Measurements from ENCODE around the gene CACNA1H.

Gene CACNA1H

DNA sequence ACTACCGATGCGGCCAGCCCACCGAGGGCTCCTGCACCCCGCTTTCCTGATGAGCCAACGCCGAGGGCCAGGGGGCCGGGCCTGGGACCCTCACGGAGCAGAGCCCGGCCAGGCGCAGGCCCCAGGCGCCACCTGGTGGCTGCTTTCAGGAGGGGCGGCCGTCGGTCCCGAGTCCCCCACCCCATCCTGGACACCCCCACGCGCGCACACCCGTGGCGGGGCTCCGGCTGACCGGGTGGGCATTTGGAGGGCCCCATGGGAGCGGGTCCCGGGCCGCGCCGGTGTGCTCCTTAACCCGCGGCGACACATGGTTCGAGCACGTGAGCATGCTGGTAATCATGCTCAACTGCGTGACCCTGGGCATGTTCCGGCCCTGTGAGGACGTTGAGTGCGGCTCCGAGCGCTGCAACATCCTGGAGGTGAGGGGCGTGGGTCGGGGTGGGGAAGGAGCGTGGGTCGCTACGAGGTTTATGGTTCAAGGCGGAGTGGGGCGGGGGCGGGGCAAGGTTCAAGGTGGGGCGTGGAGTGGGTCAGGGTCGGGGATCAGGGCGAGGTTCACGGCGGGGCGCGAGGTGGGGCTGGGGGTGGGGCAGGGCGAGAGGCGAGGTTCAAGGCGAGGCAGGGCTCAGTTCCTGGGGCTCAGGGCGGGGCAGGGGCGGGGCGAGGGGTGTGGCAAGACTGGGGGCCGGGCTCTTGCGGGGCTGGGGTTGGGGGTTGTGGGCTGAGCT lies 41.9 kb downstream of the CACNA1H start:
- Histone ChIP-seq H3F3A (ENCODE audit: control insufficient read depth, insufficient read depth) (no peaks in the 10 kb centered on the region), H3K9me2 (replicated peaks; ENCODE audit: control insufficient read depth, low read length) (no peaks in the 10 kb centered on the region), H3K9me3 (ENCODE audit: control insufficient read depth, insufficient read depth, low read length) (no peaks in the 10 kb centered on the region), H3K27me3 (ENCODE audit: control insufficient read depth, low read length) (no peaks in the 10 kb centered on the region), H3K4me1 (ENCODE audit: control insufficient read depth, low read length) (no peaks in the 10 kb centered on the region), H3K4me2 (ENCODE audit: low read length) (no peak overlapping the region), H3K79me2 (ENCODE audit: control insufficient read depth, low read length) (no peaks in the 10 kb centered on the region), H4K20me1 (ENCODE audit: control insufficient read depth, insufficient read depth, low read depth, low read length) (no peaks in the 10 kb centered on the region), H3K4me3 (ENCODE audit: low read length) (no peak overlapping the region), H3K27ac (ENCODE audit: low read depth, low read length) (no peak overlapping the region), H3K36me3 (ENCODE audit: control insufficient read depth, low read length) (no peaks in the 10 kb centered on the region)
- TF ChIP-seq, protein P1, sequence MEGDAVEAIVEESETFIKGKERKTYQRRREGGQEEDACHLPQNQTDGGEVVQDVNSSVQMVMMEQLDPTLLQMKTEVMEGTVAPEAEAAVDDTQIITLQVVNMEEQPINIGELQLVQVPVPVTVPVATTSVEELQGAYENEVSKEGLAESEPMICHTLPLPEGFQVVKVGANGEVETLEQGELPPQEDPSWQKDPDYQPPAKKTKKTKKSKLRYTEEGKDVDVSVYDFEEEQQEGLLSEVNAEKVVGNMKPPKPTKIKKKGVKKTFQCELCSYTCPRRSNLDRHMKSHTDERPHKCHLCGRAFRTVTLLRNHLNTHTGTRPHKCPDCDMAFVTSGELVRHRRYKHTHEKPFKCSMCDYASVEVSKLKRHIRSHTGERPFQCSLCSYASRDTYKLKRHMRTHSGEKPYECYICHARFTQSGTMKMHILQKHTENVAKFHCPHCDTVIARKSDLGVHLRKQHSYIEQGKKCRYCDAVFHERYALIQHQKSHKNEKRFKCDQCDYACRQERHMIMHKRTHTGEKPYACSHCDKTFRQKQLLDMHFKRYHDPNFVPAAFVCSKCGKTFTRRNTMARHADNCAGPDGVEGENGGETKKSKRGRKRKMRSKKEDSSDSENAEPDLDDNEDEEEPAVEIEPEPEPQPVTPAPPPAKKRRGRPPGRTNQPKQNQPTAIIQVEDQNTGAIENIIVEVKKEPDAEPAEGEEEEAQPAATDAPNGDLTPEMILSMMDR (IDR thresholded peaks at IDR 0.05; ENCODE audit: low read depth, low read length, poor library complexity, severe bottlenecking) = peak; percentile 87
- TF ChIP-seq EZH2phosphoT487 (IDR thresholded peaks at IDR 0.05; ENCODE audit: borderline replicate concordance, low read length) = no peak

DNA sequence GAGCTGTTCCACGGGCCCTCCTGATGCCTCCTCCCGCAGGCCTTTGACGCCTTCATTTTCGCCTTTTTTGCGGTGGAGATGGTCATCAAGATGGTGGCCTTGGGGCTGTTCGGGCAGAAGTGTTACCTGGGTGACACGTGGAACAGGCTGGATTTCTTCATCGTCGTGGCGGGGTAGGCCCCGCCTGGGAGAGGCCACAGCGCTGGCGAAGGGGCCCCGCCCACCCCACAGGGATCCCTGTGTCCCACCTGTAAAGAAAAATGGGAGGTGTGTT lies 42.4 kb downstream of the CACNA1H start:
- H3K9me3 ChIP-seq (ENCODE audit: control insufficient read depth, insufficient read depth, low read length) = no peaks in the 10 kb centered on the region
- no peaks in the 10 kb centered on the region for H3K36me3 ChIP-seq (ENCODE audit: control insufficient read depth, low read length)
- H3K27me3 ChIP-seq (ENCODE audit: control insufficient read depth, low read length) = no peaks in the 10 kb centered on the region
- H3K9me2 ChIP-seq (replicated peaks; ENCODE audit: control insufficient read depth, low read length) = no peaks in the 10 kb centered on the region
- H3K27ac ChIP-seq (ENCODE audit: low read depth, low read length) = no peak overlapping the region
- TF ChIP-seq EZH2phosphoT487 (IDR thresholded peaks at IDR 0.05; ENCODE audit: borderline replicate concordance, low read length) = no peak
- H3K4me1 ChIP-seq (ENCODE audit: control insufficient read depth, low read length) = no peaks in the 10 kb centered on the region
- H3K4me3 ChIP-seq (ENCODE audit: low read length) = no peak overlapping the region
- no peak overlapping the region for H3K4me2 ChIP-seq (ENCODE audit: low read length)
- no peaks in the 10 kb centered on the region for H3K79me2 ChIP-seq (ENCODE audit: control insufficient read depth, low read length)
- H4K20me1 ChIP-seq (ENCODE audit: control insufficient read depth, insufficient read depth, low read depth, low read length) = no peaks in the 10 kb centered on the region
- H3F3A ChIP-seq (ENCODE audit: control insufficient read depth, insufficient read depth) = no peaks in the 10 kb centered on the region

DNA sequence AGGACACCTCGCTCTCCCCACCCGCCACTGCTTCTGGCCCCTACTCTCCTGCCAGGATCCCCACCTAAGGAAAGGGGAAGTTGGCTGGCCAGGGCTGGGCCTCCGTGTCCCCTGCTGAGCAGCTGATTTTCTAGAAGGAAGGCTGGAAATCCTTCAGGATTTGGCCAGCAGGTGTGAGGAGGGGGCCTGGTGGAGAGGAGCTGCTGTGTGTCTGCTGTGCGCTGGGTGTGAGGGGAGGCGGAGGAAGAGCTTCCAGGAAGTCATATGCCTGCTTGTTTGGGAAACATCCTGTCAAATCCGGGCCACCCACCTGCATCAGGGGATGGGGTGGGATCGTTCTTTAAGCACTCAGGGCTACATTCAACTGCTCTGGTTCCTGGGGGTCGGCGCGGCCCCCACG lies 43.6 kb downstream of the CACNA1H start:
- no peaks in the 10 kb centered on the region for H4K20me1 ChIP-seq (ENCODE audit: control insufficient read depth, insufficient read depth, low read depth, low read length)
- H3K4me3 ChIP-seq (ENCODE audit: low read length) = no peak overlapping the region

DNA sequence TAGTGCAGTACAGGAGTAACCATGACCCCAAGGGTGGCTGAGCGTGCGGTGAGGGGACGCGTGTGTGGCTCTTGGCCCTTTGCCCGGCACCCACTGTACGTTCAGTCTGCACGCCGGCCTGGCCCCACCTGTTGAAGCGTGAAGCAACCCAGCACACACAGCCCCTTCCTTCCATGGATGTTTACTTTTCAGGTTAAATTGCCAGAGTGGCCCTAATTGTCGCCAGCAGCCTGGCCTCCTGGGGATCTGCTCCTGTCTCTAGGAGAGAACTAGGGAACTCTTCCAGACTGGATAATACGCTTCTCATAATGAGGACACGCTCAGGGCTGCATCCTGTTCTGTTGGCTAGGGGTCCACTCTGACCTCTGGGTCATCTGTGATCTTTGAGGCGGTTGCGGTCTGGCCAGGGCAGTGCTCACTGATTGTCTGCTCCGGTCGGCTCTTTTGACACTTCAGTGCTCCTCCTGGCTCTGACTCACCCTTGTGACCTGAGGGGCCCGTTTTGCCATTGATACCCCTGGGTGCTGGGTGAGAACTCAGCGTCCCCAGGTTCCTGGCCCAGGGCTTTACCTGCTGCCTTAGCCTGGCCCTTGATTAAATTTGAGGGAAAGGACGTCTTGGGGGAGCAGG lies 44.4 kb downstream of the CACNA1H start:
- H3K4me1 ChIP-seq (ENCODE audit: control insufficient read depth, low read length) = no peaks in the 10 kb centered on the region

More for the DNA sequence above, 43.6 kb downstream of the CACNA1H start:
- Histone ChIP-seq H3K4me1 (ENCODE audit: control insufficient read depth, low read length) (no peaks in the 10 kb centered on the region), H3K36me3 (ENCODE audit: control insufficient read depth, low read length) (no peaks in the 10 kb centered on the region), H3K9me3 (ENCODE audit: control insufficient read depth, insufficient read depth, low read length) (no peaks in the 10 kb centered on the region), H3K9me2 (replicated peaks; ENCODE audit: control insufficient read depth, low read length) (no peaks in the 10 kb centered on the region), H3K27ac (ENCODE audit: low read depth, low read length) (no peak overlapping the region), H3K79me2 (ENCODE audit: control insufficient read depth, low read length) (no peaks in the 10 kb centered on the region), H3K27me3 (ENCODE audit: control insufficient read depth, low read length) (no peaks in the 10 kb centered on the region), H3K4me2 (ENCODE audit: low read length) (no peak overlapping the region), H3F3A (ENCODE audit: control insufficient read depth, insufficient read depth) (no peaks in the 10 kb centered on the region)
- TF ChIP-seq, protein P1 (IDR thresholded peaks at IDR 0.05; ENCODE audit: low read depth, low read length, poor library complexity, severe bottlenecking) = no peak
- no peak for TF ChIP-seq EZH2phosphoT487 (IDR thresholded peaks at IDR 0.05; ENCODE audit: borderline replicate concordance, low read length)

More for the DNA sequence above, 44.4 kb downstream of the CACNA1H start:
- no peaks in the 10 kb centered on the region for H3K9me3 ChIP-seq (ENCODE audit: control insufficient read depth, insufficient read depth, low read length)
- no peaks in the 10 kb centered on the region for H4K20me1 ChIP-seq (ENCODE audit: control insufficient read depth, insufficient read depth, low read depth, low read length)
- no peaks in the 10 kb centered on the region for H3F3A ChIP-seq (ENCODE audit: control insufficient read depth, insufficient read depth)
- no peak overlapping the region for H3K4me3 ChIP-seq (ENCODE audit: low read length)
- H3K4me2 ChIP-seq (ENCODE audit: low read length) = no peak overlapping the region
- no peak for TF ChIP-seq EZH2phosphoT487 (IDR thresholded peaks at IDR 0.05; ENCODE audit: borderline replicate concordance, low read length)
- TF ChIP-seq, protein P1 (IDR thresholded peaks at IDR 0.05; ENCODE audit: low read depth, low read length, poor library complexity, severe bottlenecking) = no peak
- no peaks in the 10 kb centered on the region for H3K9me2 ChIP-seq (replicated peaks; ENCODE audit: control insufficient read depth, low read length)
- H3K79me2 ChIP-seq (ENCODE audit: control insufficient read depth, low read length) = no peaks in the 10 kb centered on the region
- H3K36me3 ChIP-seq (ENCODE audit: control insufficient read depth, low read length) = no peaks in the 10 kb centered on the region
- no peaks in the 10 kb centered on the region for H3K27me3 ChIP-seq (ENCODE audit: control insufficient read depth, low read length)
- H3K27ac ChIP-seq (ENCODE audit: low read depth, low read length) = no peak overlapping the region

Measured in DOHH2 (cell line).